Measurements from ENCODE around the gene PODXL2. TPM values are rescaled to one million over a fixed set of nuclear protein-coding genes. Genes with fewer than 3 reads are reported as not detected.
A peak's percentile ranks its signal among the peaks of the same experiment; 100 is the strongest.
"Not testable (repeated sequence)": the region's sequence is repeated elsewhere in the genome, so short reads cannot be mapped to it uniquely, and the experiment has no call there.

PODXL2 gene
- total RNA-seq, 2 experiments from 2014 or later, result 1.9 TPM

GRCh38 chr3:127646501-127647046 lies 17.6 kb downstream of the PODXL2 start:
- no peaks in the 10 kb centered on the region for H3K9me3 Mint-ChIP-seq (ENCODE audit: low read depth)
- no peak overlapping the region for H3K27ac Mint-ChIP-seq
- CTCF ChIA-PET, result interaction anchor here (0.7 to 0.8 kb wide), 3 partner anchors 12 to 136 kb away, joined by 3 to 4 read pairs (median 3); no protein-coding TSS in a partner anchor
- H3K36me3 Mint-ChIP-seq (ENCODE audit: low read depth), result no peaks in the 10 kb centered on the region
- POLR2A ChIA-PET, result no interaction called here
- H3K27me3 Mint-ChIP-seq, result no peaks in the 10 kb centered on the region
- DNase-seq, result peak; percentile 22
- no peaks in the 10 kb centered on the region for H3K4me1 Mint-ChIP-seq
- ATAC-seq, result no peak
- H3K4me3 Mint-ChIP-seq, result no peak overlapping the region
- intact Hi-C loops (cut with DNase I, micrococcal nuclease), result no loop called here

- H3K27ac Mint-ChIP-seq, result no peak overlapping the region
- ChIA-PET CTCF (interaction anchor here (0.6 to 0.8 kb wide), 3 partner anchors 50 to 1518 kb away, joined by 3 read pairs; no protein-coding TSS in a partner anchor), POLR2A (no interaction called here)
- H3K4me1 Mint-ChIP-seq, result no peaks in the 10 kb centered on the region
- no peak for DNase-seq
- H3K27me3 Mint-ChIP-seq, result no peaks in the 10 kb centered on the region
- no peak for ATAC-seq
- no peaks in the 10 kb centered on the region for H3K9me3 Mint-ChIP-seq (ENCODE audit: low read depth)
- no peaks in the 10 kb centered on the region for H3K36me3 Mint-ChIP-seq (ENCODE audit: low read depth)
- intact Hi-C loops (cut with DNase I, micrococcal nuclease), result no loop called here
- no peak overlapping the region for H3K4me3 Mint-ChIP-seq
These were observed 18.3 kb downstream of the PODXL2 start for GRCh38 chr3:127647166-127647844.

- no peaks in the 10 kb centered on the region for H3K9me3 Mint-ChIP-seq (ENCODE audit: low read depth)
- H3K4me1 Mint-ChIP-seq, result no peaks in the 10 kb centered on the region
- POLR2A ChIA-PET, result no interaction called here
These were observed 18.8 kb downstream of the PODXL2 start for GRCh38 chr3:127647845-127648204.

GRCh38 chr3:127650236-127650635 lies 21.3 kb downstream of the PODXL2 start:
- ChIA-PET CTCF (interaction anchor here (1.4 to 1.6 kb wide), 2 partner anchors 104 to 321 kb away, joined by 3 to 4 read pairs; no protein-coding TSS in a partner anchor), POLR2A (no interaction called here)
- ATAC-seq, result no peak
- H3K9me3 Mint-ChIP-seq (ENCODE audit: low read depth), result no peaks in the 10 kb centered on the region
- DNase-seq, result no peak
- no peak overlapping the region for H3K27ac Mint-ChIP-seq
- H3K4me1 Mint-ChIP-seq, result no peaks in the 10 kb centered on the region
- no peak overlapping the region for H3K4me3 Mint-ChIP-seq
- no peaks in the 10 kb centered on the region for H3K36me3 Mint-ChIP-seq (ENCODE audit: low read depth)
- intact Hi-C loops (cut with DNase I, micrococcal nuclease), result loop anchor here in 1 of 2 experiments (10.0 kb wide), 1 partner anchor 185 kb away; no protein-coding TSS in a partner anchor
- peaks cover 2% of the 10 kb centered on the region for H3K27me3 Mint-ChIP-seq

More at GRCh38 chr3:127647845-127648204, 18.8 kb downstream of the PODXL2 start:
- DNase-seq (no peak), ATAC-seq (no peak)
- intact Hi-C loops (cut with DNase I, micrococcal nuclease), result no loop called here
- no peaks in the 10 kb centered on the region for H3K36me3 Mint-ChIP-seq (ENCODE audit: low read depth)
- no peak overlapping the region for H3K4me3 Mint-ChIP-seq
- H3K27ac Mint-ChIP-seq, result no peak overlapping the region
- CTCF ChIA-PET, result interaction anchor here (0.6 to 0.7 kb wide), 2 partner anchors 50 to 1519 kb away, joined by 3 read pairs; no protein-coding TSS in a partner anchor
- peaks cover under 1% of the 10 kb centered on the region for H3K27me3 Mint-ChIP-seq

- ChIA-PET CTCF (interaction anchor here (0.5 to 2.1 kb wide), 14 partner anchors 9 to 995 kb away, joined by 3 to 6 read pairs (median 4); no protein-coding TSS in a partner anchor), POLR2A (no interaction called here)
- no peaks in the 10 kb centered on the region for H3K36me3 Mint-ChIP-seq (ENCODE audit: low read depth)
- H3K4me3 Mint-ChIP-seq, result no peak overlapping the region
- no peak for ATAC-seq
- H3K9me3 Mint-ChIP-seq (ENCODE audit: low read depth), result no peaks in the 10 kb centered on the region
- peaks cover 2% of the 10 kb centered on the region for H3K27me3 Mint-ChIP-seq
- H3K4me1 Mint-ChIP-seq, result no peaks in the 10 kb centered on the region
- intact Hi-C loops (cut with DNase I, micrococcal nuclease), result loop anchor here (1.0 to 10.0 kb wide), 4 partner anchors 43 to 320 kb away; no protein-coding TSS in a partner anchor
- no peak for DNase-seq
- no peak overlapping the region for H3K27ac Mint-ChIP-seq
These were observed 22.7 kb downstream of the PODXL2 start for GRCh38 chr3:127651516-127652172.

- no peaks in the 10 kb centered on the region for H3K36me3 Mint-ChIP-seq (ENCODE audit: low read depth)
- CTCF ChIA-PET, result interaction anchor here (0.5 to 2.1 kb wide), 9 partner anchors 9 to 556 kb away, joined by 3 to 6 read pairs (median 4); no protein-coding TSS in a partner anchor
- H3K4me1 Mint-ChIP-seq, result no peaks in the 10 kb centered on the region
- intact Hi-C loops (cut with DNase I, micrococcal nuclease), result loop anchor here (1.0 to 10.0 kb wide), 4 partner anchors 42 to 319 kb away; no protein-coding TSS in a partner anchor
- no peak overlapping the region for H3K27ac Mint-ChIP-seq
- POLR2A ChIA-PET, result interaction anchor here (0.6 kb wide), 1 partner anchor 66 kb away, joined by 3 read pairs; no protein-coding TSS in a partner anchor
- peaks cover 2% of the 10 kb centered on the region for H3K27me3 Mint-ChIP-seq
- H3K9me3 Mint-ChIP-seq (ENCODE audit: low read depth), result no peaks in the 10 kb centered on the region
- DNase-seq (peak; percentile 57), ATAC-seq (peak; percentile 74)
- no peak overlapping the region for H3K4me3 Mint-ChIP-seq
These were observed 23.4 kb downstream of the PODXL2 start for GRCh38 chr3:127652246-127652995.

GRCh38 chr3:127654374-127654773 lies 25.4 kb downstream of the PODXL2 start:
- no peak overlapping the region for H3K4me3 Mint-ChIP-seq
- H3K36me3 Mint-ChIP-seq (ENCODE audit: low read depth), result no peaks in the 10 kb centered on the region
- intact Hi-C loops (cut with DNase I, micrococcal nuclease), result loop anchor here in 1 of 2 experiments (10.0 kb wide), 1 partner anchor 180 kb away; no protein-coding TSS in a partner anchor
- ATAC-seq (no peak), DNase-seq (no peak)
- H3K27me3 Mint-ChIP-seq, result peaks cover 2% of the 10 kb centered on the region
- ChIA-PET CTCF (no interaction called here), POLR2A (no interaction called here)
- no peaks in the 10 kb centered on the region for H3K4me1 Mint-ChIP-seq
- no peak overlapping the region for H3K27ac Mint-ChIP-seq
- H3K9me3 Mint-ChIP-seq (ENCODE audit: low read depth), result no peaks in the 10 kb centered on the region

- DNase-seq; H3K27ac Mint-ChIP-seq; H3K4me1 Mint-ChIP-seq; H3K4me3 Mint-ChIP-seq; POLR2A ChIA-PET; H3K27me3 Mint-ChIP-seq; ATAC-seq; H3K9me3 Mint-ChIP-seq (ENCODE audit: low read depth); H3K36me3 Mint-ChIP-seq (ENCODE audit: low read depth): not testable (repeated sequence)
- CTCF ChIA-PET, result interaction anchor here (0.6 kb wide), 1 partner anchor 14 kb away, joined by 4 read pairs; no protein-coding TSS in a partner anchor
- intact Hi-C loops (cut with DNase I, micrococcal nuclease), result loop anchor here in 1 of 2 experiments (10.0 kb wide), 1 partner anchor 180 kb away; no protein-coding TSS in a partner anchor
These were observed 26.0 kb downstream of the PODXL2 start for GRCh38 chr3:127654993-127655392.

- H3K27ac Mint-ChIP-seq, result no peak overlapping the region
- no peak overlapping the region for H3K4me3 Mint-ChIP-seq
- H3K27me3 Mint-ChIP-seq, result peaks cover 2% of the 10 kb centered on the region
- H3K36me3 Mint-ChIP-seq (ENCODE audit: low read depth), result no peaks in the 10 kb centered on the region
- no peaks in the 10 kb centered on the region for H3K9me3 Mint-ChIP-seq (ENCODE audit: low read depth)
- ChIA-PET POLR2A (no interaction called here), CTCF (interaction anchor here (0.6 kb wide), 1 partner anchor 13 kb away, joined by 4 read pairs; no protein-coding TSS in a partner anchor)
- no peaks in the 10 kb centered on the region for H3K4me1 Mint-ChIP-seq
- ATAC-seq (no peak), DNase-seq (no peak)
- intact Hi-C loops (cut with DNase I, micrococcal nuclease), result loop anchor here in 1 of 2 experiments (10.0 kb wide), 1 partner anchor 179 kb away; no protein-coding TSS in a partner anchor
These were observed 26.7 kb downstream of the PODXL2 start for GRCh38 chr3:127655641-127656040.

GRCh38 chr3:127656906-127657305 lies 27.9 kb downstream of the PODXL2 start:
- ChIA-PET POLR2A (no interaction called here), CTCF (no interaction called here)
- intact Hi-C loops (cut with DNase I, micrococcal nuclease), result loop anchor here in 1 of 2 experiments (10.0 kb wide), 1 partner anchor 178 kb away; no protein-coding TSS in a partner anchor
- Mint-ChIP-seq H3K36me3 (ENCODE audit: low read depth) (no peaks in the 10 kb centered on the region), H3K27me3 (peaks cover 2% of the 10 kb centered on the region), H3K4me3 (no peak overlapping the region), H3K9me3 (ENCODE audit: low read depth) (no peaks in the 10 kb centered on the region), H3K27ac (no peak overlapping the region), H3K4me1 (no peaks in the 10 kb centered on the region)
- DNase-seq (no peak), ATAC-seq (no peak)
